ENCODE results near the gene ATP2B1.

GRCh38 chr12:89729946-89730459, 21.4 kb upstream of the ATP2B1 start:
- TF ChIP-seq, protein P1, sequence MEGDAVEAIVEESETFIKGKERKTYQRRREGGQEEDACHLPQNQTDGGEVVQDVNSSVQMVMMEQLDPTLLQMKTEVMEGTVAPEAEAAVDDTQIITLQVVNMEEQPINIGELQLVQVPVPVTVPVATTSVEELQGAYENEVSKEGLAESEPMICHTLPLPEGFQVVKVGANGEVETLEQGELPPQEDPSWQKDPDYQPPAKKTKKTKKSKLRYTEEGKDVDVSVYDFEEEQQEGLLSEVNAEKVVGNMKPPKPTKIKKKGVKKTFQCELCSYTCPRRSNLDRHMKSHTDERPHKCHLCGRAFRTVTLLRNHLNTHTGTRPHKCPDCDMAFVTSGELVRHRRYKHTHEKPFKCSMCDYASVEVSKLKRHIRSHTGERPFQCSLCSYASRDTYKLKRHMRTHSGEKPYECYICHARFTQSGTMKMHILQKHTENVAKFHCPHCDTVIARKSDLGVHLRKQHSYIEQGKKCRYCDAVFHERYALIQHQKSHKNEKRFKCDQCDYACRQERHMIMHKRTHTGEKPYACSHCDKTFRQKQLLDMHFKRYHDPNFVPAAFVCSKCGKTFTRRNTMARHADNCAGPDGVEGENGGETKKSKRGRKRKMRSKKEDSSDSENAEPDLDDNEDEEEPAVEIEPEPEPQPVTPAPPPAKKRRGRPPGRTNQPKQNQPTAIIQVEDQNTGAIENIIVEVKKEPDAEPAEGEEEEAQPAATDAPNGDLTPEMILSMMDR (IDR thresholded peaks at IDR 0.05): no peak
- TF ChIP-seq EP300 (IDR thresholded peaks at IDR 0.05) (no peak), POLR2A (IDR thresholded peaks at IDR 0.05) (no peak), POLR2AphosphoS5 (IDR thresholded peaks at IDR 0.05) (no peak)

Data from suprapubic skin (tissue), 4 donors.